COR-L47 (cell line): ENCODE measurements around the gene CNDP2.
A peak's percentile ranks its signal among the peaks of the same experiment; 100 is the strongest.

Source experiments
- DNase-seq: peaks from one replicate; lab custom pipeline; 2025; lab: John Stamatoyannopoulos, UW

The CNDP2 gene

DNA sequence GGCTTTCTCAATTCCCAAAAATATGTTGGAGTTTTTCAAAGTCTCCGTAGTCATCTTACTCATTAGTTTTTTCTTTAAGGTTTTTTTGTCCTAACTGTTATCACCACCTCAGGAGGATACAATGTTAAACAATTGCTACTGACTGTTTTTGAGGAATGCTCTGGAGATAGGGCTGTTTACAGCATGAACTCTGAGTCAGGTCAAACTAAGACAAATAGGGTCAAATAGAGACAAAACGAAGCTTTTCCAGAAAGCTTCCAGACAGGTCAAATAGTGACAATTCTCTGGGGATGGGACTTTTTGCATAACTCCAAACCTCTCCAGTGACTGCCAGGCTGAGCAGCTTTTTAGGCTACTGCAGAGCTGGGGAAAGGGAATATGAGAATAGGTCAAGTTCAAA lies 23.9 kb upstream of the CNDP2 start:
- DNase-seq = no peak

DNA sequence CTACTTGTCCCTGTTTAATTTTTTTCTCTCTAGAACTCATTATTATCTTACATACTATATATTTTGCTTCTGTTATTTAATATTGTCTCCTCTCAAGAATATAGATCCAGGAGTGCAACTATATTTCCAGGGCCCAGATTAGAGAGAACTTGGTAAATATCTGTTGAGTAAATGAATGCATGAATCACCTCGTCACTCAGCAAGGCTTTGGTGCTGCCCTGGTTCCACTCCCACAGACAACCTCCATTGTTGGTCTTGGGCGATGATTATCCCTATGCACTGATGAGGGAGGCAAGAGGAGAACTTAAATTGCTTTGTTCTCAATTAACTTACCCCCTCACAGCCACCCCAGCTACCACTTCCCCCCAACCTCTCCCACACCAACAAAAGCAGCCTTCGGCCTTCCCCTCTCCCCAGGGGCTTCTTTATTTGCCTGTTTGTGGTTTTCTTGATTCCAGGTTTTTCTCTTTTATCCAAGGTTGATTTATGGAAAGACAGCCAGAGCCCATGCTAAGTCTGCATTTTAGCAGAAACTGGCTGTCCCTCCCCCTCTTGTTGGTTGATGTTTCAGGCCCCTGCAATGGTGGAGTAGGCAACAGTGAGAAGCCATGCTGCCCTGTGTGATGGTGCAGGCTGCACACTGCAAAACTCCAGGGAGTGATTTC lies 22.1 kb upstream of the CNDP2 start:
- no peak for DNase-seq

DNA sequence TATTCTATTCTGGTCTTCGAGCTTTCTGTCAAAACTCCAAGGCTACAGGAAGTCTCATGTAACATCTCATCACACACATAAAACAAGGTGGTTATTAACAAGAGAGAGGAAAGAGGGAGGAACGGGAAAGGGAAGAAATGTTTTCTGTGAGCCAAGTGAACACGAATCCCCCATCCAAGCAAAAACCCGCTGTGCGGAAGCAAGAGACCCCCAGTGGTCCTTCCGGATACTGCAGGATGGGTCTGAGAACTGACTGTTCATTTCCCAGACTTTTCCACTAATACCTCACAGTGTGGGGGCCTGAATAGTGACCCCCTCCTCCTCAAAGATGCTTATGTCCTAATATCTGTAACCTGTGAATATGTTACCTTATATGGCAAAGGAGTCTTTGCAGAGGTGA lies 20.0 kb upstream of the CNDP2 start:
- peak; percentile 57 for DNase-seq

DNA sequence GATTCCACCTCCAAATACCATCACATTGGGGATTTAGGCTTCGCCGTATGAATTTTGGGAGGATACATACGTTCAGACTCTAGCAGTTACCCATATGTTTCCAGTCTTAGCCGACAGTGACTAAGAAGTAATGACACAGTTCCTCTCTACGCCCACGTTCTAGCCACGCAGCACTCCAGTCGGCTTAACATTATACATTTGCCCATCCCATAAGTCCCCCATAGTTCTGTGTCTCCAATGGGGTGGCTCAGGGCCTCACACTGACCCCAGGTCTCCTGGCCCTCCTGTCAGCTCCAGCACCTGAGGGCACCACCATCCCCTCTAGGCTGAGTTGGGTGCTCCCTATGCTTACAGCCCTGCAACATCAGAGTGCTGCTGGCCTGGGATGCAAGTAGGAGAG lies 18.4 kb upstream of the CNDP2 start:
- DNase-seq = no peak

DNA sequence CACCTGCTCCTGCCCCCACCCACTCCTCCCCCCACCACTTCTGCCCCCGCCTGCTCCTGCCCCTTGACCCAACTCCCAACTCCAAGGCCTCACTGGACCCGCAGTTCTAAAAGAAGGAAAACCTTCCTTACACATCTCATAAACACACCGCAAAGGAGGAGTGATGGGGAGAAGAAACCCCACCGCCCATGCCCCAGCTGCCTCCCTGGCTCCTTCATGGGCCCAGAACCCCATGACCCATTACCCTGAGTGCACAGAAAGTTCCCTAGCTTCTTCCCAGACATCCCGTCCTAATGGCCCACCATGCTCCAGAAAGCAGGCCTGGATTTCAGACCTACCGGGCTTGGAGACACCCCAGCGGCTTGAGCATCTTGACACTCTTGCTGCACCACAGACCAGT lies 17.8 kb upstream of the CNDP2 start:
- DNase-seq = no peak

DNA sequence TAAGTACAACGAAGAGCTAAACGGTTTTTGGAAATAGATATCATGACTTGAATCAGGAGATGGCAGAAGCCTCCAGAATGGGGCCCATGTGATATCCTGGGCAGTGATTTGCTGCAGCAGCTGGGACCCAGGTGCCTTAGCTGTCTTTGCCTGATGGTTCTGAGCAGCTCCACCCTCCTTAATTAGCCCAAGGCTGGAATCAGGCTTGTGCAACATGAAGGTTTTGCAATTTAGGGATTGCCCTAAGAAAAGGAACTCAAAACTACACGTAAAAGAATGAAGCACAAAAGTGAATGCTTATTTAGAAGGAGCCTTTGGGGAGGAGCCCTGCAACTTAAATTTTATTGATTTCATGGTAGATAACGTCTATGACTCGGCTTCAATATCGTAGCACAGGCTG lies 17.3 kb upstream of the CNDP2 start:
- DNase-seq = no peak

DNA sequence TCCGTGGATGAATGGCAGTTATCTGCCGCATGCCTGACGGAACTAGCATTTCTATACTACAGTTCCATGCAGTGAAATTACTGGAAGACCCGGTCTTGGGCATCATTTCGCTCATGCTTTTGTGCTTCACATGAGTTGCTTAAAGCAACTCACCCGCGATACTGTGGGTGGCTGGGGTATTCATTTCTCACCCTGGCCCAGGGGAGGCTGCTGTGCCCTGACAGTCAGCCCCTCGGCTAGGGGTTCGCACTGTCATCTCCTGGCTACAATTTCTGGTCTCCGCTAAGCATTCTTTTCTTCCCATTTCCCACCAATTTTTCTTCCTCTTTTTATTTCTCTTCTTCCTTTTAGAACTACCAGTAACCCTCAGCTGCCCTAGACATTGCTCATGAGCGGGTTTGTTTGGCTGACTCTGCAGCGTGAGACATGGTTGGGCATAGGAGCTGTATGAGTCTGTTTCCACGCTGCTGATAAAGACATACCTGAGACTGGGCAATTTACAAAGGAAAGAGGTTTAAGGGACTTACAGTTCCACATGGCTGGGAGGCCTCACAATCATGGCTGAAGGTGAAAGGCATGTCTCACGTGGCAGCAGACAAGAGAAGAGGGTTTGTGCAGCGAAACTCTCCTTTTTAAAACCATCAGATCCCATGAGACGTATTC lies 16.5 kb upstream of the CNDP2 start:
- DNase-seq = no peak

DNA sequence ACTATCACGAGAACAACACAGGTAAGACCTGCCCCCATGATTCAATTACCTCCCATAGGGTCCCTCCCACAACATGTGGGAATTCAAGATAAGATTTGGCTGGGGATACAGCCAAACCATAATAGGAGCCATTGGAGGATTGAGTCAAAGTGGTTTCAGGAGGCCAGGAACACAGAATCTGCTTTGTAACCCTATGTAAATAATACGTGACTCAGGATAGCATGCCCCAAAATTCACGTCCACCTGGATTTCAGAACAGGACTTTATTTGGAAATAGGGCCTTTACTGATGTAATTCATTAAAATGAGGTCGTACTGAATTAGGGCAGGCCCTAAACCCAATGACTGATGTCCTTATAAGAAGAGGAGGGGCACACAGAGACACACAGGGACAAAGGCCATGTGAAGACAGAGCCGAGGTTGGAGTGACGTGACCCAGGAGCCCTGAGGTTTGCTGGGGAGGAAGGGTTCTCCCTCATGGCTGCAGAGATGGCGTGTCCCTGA lies 16.0 kb upstream of the CNDP2 start:
- no peak for DNase-seq

DNA sequence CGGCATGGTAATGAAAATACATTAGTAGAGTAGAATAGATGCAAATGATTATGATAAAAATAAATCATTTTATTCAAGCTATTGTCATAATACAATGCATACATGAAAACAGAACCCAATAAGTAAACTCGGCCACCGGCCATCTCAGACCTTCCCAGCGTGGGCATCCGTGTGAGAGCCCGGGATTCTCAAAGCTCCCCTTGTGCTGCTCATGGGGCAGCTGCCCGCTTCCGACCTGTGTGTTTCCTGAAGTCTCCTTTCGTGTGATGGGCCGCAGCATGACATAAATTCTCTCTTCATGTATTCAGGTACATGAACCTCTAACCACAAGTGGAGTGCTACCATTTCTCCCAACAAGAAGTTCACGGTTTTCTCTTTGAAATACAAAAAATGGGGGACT lies 13.5 kb upstream of the CNDP2 start:
- no peak for DNase-seq

DNA sequence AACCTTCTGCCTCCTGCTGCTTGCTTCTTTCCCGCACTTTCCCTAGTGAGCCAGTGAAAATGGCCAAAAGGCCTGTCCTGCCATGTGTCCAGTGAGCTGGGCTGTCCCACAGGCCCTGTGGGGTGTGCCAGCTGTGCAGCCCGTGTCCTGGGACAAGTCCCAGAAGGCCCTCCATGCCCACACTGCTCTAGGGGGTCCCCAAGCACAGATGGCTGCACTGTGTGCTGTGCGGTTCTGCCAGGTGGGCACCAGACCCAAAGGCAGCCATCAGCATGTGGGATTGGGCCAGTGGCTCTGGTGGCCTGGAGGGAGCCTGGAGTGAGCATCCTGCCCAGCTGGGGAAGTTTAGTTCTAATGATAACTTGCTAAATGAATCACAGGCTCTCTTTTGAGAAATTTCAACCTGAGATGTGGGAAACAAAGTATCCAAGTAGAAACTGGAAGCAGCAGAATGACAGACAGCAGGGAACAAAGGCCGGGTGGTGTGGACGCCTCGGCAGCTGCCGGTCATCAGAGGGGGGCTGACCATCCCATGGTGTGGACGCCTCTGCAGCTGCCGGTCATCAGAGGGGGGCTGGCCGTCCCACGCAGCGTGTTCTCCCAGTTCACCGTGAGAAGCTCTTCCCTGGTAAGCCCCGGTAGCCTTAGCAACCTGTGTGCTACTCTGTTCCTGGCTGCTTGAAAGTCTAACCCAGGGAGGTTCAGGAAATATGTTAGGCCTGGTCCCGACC lies 9.9 kb upstream of the CNDP2 start:
- DNase-seq = no peak

DNA sequence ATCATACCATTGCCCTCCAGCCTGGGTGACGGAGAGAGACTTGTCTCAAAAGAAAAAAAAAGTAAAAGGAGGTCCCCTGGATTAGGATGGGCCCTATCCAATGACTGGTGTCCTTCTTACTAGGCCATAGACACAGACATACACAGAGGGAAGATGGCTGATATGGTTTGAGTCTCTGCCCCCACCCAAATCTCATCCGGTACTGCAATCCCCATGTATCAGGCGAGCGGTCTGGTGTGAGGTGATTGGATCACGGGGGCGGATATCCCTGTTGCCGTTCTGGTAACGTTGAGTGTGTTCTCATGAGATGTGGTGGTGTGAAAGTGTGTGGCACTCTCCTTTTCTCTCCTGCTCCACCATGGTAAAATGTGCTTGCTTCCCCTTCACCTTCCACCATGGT lies 7.8 kb upstream of the CNDP2 start:
- DNase-seq = no peak

DNA sequence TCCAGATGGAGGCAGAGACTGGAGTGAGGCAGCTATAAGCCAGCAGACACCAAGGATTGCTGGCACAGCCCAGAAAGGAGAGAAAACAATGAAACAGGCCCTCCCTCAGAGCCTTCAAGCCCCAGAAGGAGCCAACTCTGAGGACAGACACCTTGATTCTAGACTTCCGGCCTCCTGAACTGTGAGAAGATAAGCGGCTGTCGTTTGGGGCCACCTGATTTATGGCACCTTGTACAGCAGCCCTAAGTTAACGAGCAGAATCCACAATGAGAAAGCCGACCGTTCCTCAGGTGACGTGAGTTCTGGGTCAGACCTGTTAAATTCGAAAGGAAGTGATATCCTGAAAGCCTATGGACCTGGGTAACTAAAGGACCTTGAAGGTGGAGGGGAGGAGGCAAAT lies 7.3 kb upstream of the CNDP2 start:
- DNase-seq = no peak

DNA sequence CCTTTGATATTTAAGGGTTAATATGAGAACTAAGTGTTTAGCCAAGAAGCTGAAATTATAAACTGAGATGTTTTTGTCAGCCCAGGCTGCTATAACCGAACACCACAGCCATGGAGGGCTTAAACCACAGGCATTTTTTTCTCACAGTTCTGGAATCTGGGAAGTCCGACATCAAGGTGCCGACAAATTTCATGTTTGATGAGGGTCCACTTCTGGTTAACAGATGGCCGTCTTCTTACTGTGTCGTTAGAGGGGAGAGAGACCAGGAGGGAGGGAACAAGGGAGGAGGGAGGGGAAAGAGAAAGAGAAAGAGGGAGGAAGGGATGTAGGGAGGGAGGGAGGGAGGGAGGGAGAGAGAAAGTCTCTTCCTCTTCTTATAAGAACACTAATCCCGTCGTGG lies 6.5 kb upstream of the CNDP2 start:
- DNase-seq = no peak

DNA sequence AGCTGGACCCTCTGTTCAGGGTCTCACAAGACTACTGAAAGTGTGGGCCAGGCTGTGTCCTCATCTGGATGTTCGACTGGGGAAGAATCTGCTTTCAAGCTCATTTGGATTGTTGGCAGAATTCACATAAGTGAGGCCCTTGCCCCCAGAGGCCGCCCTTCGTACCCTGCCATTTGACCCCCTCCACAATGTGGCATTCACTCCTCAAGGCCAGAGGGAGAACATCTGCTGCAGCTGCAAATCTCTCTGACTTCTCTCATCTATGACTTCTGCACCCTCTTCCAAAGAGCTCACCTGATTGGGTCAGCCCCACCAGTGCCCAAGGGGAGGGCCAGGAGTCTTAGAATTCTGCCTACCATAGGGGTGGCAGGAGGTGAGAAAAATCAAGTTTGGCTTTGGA lies 3.9 kb upstream of the CNDP2 start:
- DNase-seq = no peak

DNA sequence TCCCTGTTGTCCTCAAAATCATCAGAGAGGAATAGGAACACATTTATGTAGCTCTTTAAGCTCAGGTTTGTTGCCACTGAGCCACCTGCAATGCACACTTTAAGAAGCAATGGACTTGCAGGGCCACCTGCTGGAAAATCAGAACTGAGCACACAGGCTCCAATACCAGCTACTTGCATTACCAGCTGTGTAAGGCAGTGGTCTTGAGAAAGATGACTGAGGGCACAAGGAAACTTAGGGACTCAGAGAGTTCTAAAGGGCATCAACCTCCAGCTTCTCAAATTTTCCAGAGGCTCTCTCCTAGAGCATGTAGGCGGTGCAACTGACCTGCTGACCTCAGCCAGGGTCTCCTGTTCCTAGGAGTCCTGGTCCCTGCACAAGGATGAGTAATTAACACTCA lies 2.5 kb upstream of the CNDP2 start:
- peak; percentile 88 for DNase-seq

DNA sequence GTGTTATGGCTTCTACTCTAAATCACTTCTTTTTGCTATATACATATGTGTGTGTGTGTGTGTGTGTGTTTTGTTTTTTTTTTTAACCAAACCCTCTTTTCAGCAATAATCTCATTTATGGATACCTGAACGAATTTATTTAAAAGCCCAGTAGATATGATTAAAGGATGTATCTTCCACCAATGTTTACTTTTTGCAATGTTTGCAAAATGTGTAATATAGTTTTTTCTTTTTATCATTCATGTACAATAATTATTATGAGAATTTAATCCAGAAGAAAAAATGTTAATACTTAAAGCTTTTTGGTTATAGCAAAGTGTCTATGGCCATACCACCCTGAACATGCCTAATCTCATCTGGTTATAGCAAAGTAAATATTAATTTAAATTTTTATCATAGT lies 1.6 kb upstream of the CNDP2 start:
- DNase-seq = no peak

DNA sequence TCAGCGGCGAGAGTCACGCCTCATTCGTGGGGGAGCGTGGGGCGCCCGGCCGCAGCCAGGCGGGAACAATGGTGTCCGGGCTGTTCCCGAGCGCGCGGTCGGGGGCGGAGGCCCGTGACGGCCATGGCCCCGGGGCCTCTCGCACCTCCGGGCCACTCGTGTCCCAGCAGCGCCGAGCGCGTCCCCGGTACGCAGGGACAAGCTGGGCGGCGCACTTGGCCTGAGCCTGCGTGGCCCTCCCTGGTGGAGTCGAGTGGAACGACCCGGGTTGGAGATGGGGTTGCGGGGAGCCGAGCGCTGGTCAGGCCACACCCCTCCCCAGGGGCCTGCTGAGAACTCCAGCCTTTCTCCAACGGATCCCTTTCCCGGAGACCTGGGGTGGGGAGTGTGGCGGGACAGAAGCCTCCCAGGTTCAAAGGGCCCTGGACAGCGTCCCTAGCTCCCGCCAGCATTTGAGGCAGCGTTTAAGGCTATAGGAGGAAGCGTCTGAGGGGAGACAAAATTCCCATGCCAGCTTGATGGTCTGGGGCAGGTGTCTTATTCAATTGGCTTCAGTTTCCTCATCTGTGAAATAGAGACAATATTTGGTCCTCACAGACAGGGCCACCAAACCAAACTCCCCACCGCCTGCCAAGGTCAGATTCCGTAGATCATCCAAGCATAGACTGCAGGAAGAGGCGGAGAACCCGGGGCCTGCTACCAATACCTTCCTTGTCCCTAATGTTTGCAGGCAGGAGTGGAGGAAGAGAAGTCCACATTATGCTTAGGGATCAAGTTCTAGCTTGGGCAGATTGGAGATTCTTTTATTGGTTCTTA lies 553 bp downstream of the CNDP2 start:
- peak; percentile 62 for DNase-seq

DNA sequence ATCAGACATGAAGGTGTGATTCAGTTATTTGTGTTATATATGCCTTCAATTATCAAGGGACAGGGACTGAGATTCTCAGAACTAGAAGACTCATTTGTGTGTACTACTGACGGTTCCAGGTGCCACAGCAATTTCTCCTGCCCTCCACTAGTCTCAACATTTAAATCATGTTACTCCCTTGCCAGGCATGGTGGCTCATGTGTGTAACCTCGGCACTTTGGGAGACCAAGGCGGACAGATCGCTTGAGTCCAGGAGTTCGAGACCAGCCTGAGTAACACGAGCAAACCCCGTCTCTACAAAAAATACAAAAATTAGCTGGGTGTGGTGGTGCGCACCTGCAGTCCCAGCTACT lies 1.1 kb downstream of the CNDP2 start:
- DNase-seq = no peak

DNA sequence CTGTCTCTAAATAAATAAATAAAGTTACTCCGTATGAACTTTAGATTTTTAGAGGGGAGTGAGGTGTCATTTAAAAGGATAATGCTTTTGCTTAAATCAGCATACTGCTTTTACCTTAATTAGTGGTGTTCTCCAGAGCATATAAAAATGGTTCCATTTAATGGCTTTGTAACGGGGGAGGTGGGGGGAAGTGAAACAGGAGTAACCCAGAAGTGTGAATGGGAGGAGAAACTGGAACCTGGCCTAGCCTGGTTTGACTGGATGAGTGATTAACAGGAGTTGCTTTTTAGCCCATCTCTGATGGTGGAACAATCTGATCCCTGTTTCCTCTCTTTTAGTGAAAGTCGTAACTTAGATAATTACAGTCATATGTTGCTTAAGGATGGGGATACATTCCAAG lies 1.6 kb downstream of the CNDP2 start:
- DNase-seq = no peak

DNA sequence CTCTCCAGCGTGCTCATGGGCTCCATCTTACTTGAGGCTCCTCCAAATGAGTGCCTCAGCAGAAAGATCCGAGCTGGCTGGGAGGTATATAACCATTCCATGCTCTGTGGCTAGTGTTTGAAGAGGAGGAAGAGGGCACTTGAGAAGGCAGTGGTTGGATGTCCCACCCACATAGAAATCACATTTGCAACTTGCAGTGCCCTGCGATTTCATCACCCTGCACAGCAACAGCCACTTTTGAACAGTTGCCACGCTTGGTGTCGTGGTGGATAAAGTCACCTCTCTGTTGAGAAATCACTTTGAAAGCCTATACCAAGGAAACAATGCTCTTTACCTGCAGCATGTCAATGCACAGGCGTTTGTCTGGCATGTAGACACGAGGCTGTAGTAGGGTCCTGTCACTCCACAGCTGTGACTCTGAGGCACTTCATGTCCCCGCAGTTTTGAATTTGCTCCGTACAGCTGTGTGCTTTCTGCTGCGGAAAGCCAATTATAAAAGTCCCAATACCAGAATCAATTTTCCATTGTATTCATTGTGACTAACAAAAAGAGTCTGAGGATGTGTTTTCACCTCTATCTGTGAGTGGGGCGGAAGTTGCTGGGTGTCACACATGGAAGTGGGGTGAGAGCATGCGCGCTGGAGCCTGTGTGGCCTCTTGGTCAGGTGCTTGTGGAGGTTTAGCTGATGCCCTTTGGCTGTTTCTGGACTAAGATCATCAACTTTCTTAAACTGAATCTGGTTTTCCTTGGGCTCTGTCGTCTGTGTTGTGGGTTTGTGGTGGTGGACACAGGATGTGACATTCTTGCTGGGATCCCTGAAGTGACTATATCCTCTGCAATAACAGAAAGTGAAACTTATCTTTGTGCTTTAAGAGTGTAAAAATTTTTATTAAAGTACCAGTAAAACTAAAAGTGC lies 2.8 kb downstream of the CNDP2 start:
- no peak for DNase-seq

DNA sequence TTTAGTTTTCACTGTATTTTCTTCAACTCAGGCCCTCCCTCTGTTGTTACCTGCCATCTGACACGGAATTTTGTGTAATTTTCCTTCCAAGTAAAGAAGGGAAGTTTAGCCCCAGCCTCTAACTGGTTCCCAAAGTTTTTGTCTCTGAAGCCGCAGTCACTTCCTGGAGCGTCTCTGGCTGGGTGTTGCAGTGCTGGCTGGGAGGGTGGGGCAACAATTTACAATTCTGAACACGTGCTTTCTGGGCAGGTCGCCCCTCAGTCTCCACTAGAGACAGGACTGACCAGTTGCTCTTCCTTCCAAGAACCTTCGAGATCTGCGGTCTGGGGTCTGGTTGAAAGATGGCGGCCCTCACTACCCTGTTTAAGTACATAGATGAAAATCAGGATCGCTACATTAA lies 3.5 kb downstream of the CNDP2 start:
- no peak for DNase-seq

DNA sequence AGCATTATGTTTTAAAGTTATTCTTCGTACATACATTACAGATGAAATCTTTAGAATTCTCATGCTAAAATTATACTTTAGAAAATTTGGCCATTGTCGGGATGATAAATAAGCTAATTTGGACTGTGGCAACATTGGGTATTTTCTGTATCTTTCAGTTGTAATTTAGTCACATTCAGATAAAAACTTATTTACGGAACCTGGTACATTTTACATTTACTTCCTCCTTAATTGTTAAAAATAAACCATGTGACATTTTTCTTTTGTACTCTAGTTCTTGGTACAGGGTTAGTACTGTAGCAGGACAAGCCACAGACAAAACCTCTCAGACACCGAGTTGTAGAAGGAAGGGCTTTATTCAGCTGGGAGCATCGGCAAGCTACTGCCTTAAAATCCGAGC lies 4.2 kb downstream of the CNDP2 start:
- DNase-seq = no peak
